H1 (cell line): ENCODE data around the gene PRR12. TPM values are rescaled to one million over a fixed set of nuclear protein-coding genes. Genes with fewer than 3 reads are reported as not detected.

ENCODE experiments used
- CTCF ChIA-PET: fragments of 300-600 bp; sonication (Branson Sonifier 250); formaldehyde crosslinking; loops from one replicate; lab custom pipeline; 2021; ENCODE audit not compliant: partially characterized antibody; lab: Charles Lee
- POLR2A ChIA-PET: fragments of 300-600 bp; sonication (Branson Sonifier 250); formaldehyde crosslinking; loops from one replicate; lab custom pipeline; 2021; ENCODE audit warnings: inconsistent platforms; ENCODE audit not compliant: partially characterized antibody; lab: Charles Lee
- DNase-seq, 2 experiments: peaks; one replicate each; pipeline versions ENCODE4 v3.0.0 to v3.0.0-alpha.2; 2010 to 2022; ENCODE audit warnings: low spot score in 2 of 2, low read depth in 1 of 2, mixed read lengths in 1 of 2
- FAIRE-seq: peaks from 2 replicates; lab custom pipeline; 2011; peaks lifted over from hg19 to GRCh38; lab: Jason Lieb, UNC
- H2AFZ ChIP-seq: 2 replicates; pipeline ENCODE4 v1.8.1; 2012; ENCODE audit warnings: low read length, inconsistent platforms
- H2AK5ac ChIP-seq: 2 replicates; pipeline ENCODE4 v1.6.1; 2013; ENCODE audit warnings: low read depth, low read length
- H2BK120ac ChIP-seq: replicated peaks from 2 replicates; pipeline ENCODE3; 2013; ENCODE audit warnings: low read depth, low read length, inconsistent platforms
- H2BK12ac ChIP-seq: 2 replicates; pipeline ENCODE4 v1.6.1; 2013; ENCODE audit warnings: low read depth, low read length
- H2BK15ac ChIP-seq: 2 replicates; pipeline ENCODE4 v1.6.1; 2013; ENCODE audit warnings: low read length
- H2BK20ac ChIP-seq: 2 replicates; pipeline ENCODE4 v1.6.1; 2013; ENCODE audit warnings: low read length
- H2BK5ac ChIP-seq: 2 replicates; pipeline ENCODE4 v1.6.1; 2013; ENCODE audit warnings: low read depth, low read length
- H3K14ac ChIP-seq: 2 replicates; pipeline ENCODE4 v1.6.1; 2013; ENCODE audit warnings: inconsistent platforms; ENCODE audit not compliant: insufficient read length
- H3K18ac ChIP-seq: 2 replicates; pipeline ENCODE4 v1.6.1; 2013; ENCODE audit warnings: low read length; ENCODE audit errors: extremely low read depth
- H3K23ac ChIP-seq: 2 replicates; pipeline ENCODE4 v1.6.1; 2013; ENCODE audit warnings: inconsistent platforms; ENCODE audit not compliant: insufficient read length
- H3K23me2 ChIP-seq: 2 replicates; pipeline ENCODE4 v1.6.1; 2013; ENCODE audit warnings: low read depth, low read length
- H3K27ac ChIP-seq: 2 replicates; pipeline ENCODE4 v1.6.1; 2011; ENCODE audit warnings: low read depth, low read length, inconsistent platforms
- H3K27me3 ChIP-seq, 4 experiments: replicated peaks in 1 of 4; 1 replicate in 1 of 4; 2 replicates in 3 of 4; pipeline versions ENCODE4 v1.6.1 to v1.8.1; 2011 to 2013; ENCODE audit warnings: low read length in 3 of 4, mild to moderate bottlenecking in 3 of 4, inconsistent platforms in 2 of 4, mixed read lengths in 2 of 4, moderate library complexity in 1 of 4; ENCODE audit not compliant: control insufficient read depth in 3 of 4, insufficient read depth in 3 of 4; ENCODE audit errors: extremely low read depth in 1 of 4
- H3K36me3 ChIP-seq, 4 experiments: 2 replicates each; pipeline versions ENCODE4 v1.6.1 to v1.8.1; 2011 to 2013; ENCODE audit warnings: mild to moderate bottlenecking in 4 of 4, low read length in 3 of 4, moderate library complexity in 2 of 4, control low read depth in 1 of 4, inconsistent platforms in 1 of 4; ENCODE audit not compliant: insufficient read depth in 4 of 4, control insufficient read depth in 2 of 4
- H3K4ac ChIP-seq: replicated peaks from 2 replicates; pipeline ENCODE3; 2013; ENCODE audit warnings: low read length, low read depth, mixed read lengths, inconsistent platforms; ENCODE audit not compliant: insufficient read length
- H3K4me1 ChIP-seq, 4 experiments: replicated peaks in 1 of 4; 1 replicate in 1 of 4; 2 replicates in 3 of 4; pipeline versions ENCODE4 v1.6.1 to v1.8.1; 2011 to 2013; ENCODE audit warnings: low read length in 3 of 4, inconsistent platforms in 2 of 4, mixed read lengths in 1 of 4; ENCODE audit not compliant: insufficient read depth in 4 of 4, control insufficient read depth in 3 of 4
- H3K4me2 ChIP-seq, 2 experiments: 2 replicates each; pipeline versions ENCODE4 v1.6.1 to v1.8.1; 2011 to 2013; ENCODE audit warnings: low read depth in 2 of 2, low read length in 2 of 2, control low read depth in 1 of 2, inconsistent platforms in 1 of 2, mild to moderate bottlenecking in 1 of 2; ENCODE audit not compliant: insufficient read depth in 1 of 2
- H3K4me3 ChIP-seq, 4 experiments: fragments of 200-600, 300-600 bp in 1 of 4; sonication (generic), shearing (Covaris generic), sonication (Bioruptor Twin) in 1 of 4; 2 replicates each; pipeline versions ENCODE4 v1.5.1 to v1.8.1; 2011 to 2016; ENCODE audit warnings: low read length in 4 of 4, low read depth in 3 of 4, control low read depth in 2 of 4, inconsistent platforms in 2 of 4, mild to moderate bottlenecking in 2 of 4, mixed read lengths in 1 of 4, moderate library complexity in 1 of 4; ENCODE audit not compliant: insufficient read depth in 2 of 4; ENCODE audit errors: extremely low read depth in 1 of 4
- H3K56ac ChIP-seq: replicated peaks from 2 replicates; pipeline ENCODE3; 2013; ENCODE audit warnings: low read depth, mild to moderate bottlenecking, mixed read lengths, low read length, inconsistent platforms; ENCODE audit not compliant: insufficient read length
- H3K79me1 ChIP-seq: 2 replicates; pipeline ENCODE4 v1.6.1; 2013; ENCODE audit warnings: low read depth, low read length, control low read depth
- H3K79me2 ChIP-seq, 2 experiments: 2 replicates each; pipeline versions ENCODE4 v1.6.1 to v1.8.1; 2012 to 2013; ENCODE audit warnings: low read length in 2 of 2, mild to moderate bottlenecking in 2 of 2, inconsistent platforms in 1 of 2; ENCODE audit not compliant: insufficient read depth in 2 of 2, control insufficient read depth in 1 of 2
- H3K9ac ChIP-seq, 4 experiments: replicated peaks in 1 of 4; 1 replicate in 1 of 4; 2 replicates in 3 of 4; pipeline versions ENCODE4 v1.6.1 to v1.8.1; 2011 to 2013; ENCODE audit warnings: low read depth in 3 of 4, low read length in 3 of 4, control low read depth in 2 of 4, mild to moderate bottlenecking in 2 of 4, moderate library complexity in 2 of 4, inconsistent platforms in 1 of 4; ENCODE audit errors: extremely low read depth in 1 of 4
- H3K9me3 ChIP-seq, 2 experiments: 2 replicates each; pipeline versions ENCODE4 v1.6.1 to v1.8.1; 2012 to 2013; ENCODE audit warnings: mild to moderate bottlenecking in 2 of 2, moderate library complexity in 2 of 2, control low read depth in 1 of 2, inconsistent platforms in 1 of 2, low read depth in 1 of 2, low read length in 1 of 2, mixed read lengths in 1 of 2; ENCODE audit not compliant: insufficient read depth in 2 of 2
- H4K20me1 ChIP-seq, 2 experiments: replicated peaks in 1 of 2; 2 replicates each; pipeline versions ENCODE3 to v1.8.1; 2011 to 2013; ENCODE audit warnings: inconsistent platforms in 2 of 2, low read length in 2 of 2, mild to moderate bottlenecking in 1 of 2; ENCODE audit not compliant: insufficient read depth in 2 of 2, control insufficient read depth in 1 of 2
- H4K5ac ChIP-seq: 2 replicates; pipeline ENCODE4 v1.6.1; 2013; ENCODE audit warnings: low read length, low read depth, mixed read lengths, inconsistent platforms; ENCODE audit not compliant: insufficient read length
- H4K8ac ChIP-seq: 2 replicates; pipeline ENCODE4 v1.8.0; 2013; ENCODE audit warnings: mild to moderate bottlenecking, moderate library complexity, low read length, inconsistent platforms; ENCODE audit not compliant: insufficient read depth; ENCODE audit errors: extremely low read depth
- H4K91ac ChIP-seq: replicated peaks from 2 replicates; pipeline ENCODE3; 2013; ENCODE audit warnings: low read length, mixed read lengths, inconsistent platforms; ENCODE audit not compliant: insufficient read length
- BCL11A ChIP-seq, 2 experiments: IDR thresholded peaks; one replicate each; pipeline ENCODE4 v1.6.1; 2011; ENCODE audit warnings: low read depth in 2 of 2, low read length in 2 of 2, mild to moderate bottlenecking in 2 of 2
- CBX5 ChIP-seq: fragments of 300-800, 300-1000 bp; sonication (generic); IDR thresholded peaks from 2 replicates; pipeline ENCODE4 v1.7.1; 2016; ENCODE audit warnings: antibody characterized with exemption, low read length, low read depth
- CHD2 ChIP-seq: IDR thresholded peaks from 2 replicates; pipeline ENCODE4 v1.6.1; 2012; ENCODE audit warnings: low read length, improper control_type of control experiment
- MAFK ChIP-seq: IDR thresholded peaks from 2 replicates; pipeline ENCODE4 v1.6.1; 2012; ENCODE audit warnings: low read depth, mild to moderate bottlenecking, improper control_type of control experiment, low read length
- PHF8 ChIP-seq: fragments of 200-600 bp; sonication (generic); conservative IDR thresholded peaks from 2 replicates; pipeline ENCODE4 v1.7.1; 2012; ENCODE audit warnings: low read depth, mild to moderate bottlenecking, inconsistent platforms, low read length, moderate library complexity
- RBBP5 ChIP-seq: IDR thresholded peaks from 2 replicates; pipeline ENCODE4 v1.7.1; 2012; ENCODE audit warnings: low read depth, mild to moderate bottlenecking, inconsistent platforms, low read length, moderate library complexity, borderline replicate concordance
- RXRA ChIP-seq: IDR thresholded peaks from 2 replicates; pipeline ENCODE4 v1.6.1; 2011; ENCODE audit warnings: low read depth, mild to moderate bottlenecking, low read length, moderate library complexity; ENCODE audit not compliant: insufficient read depth
- SP1 ChIP-seq: IDR thresholded peaks from 2 replicates; pipeline ENCODE4 v1.6.1; 2011; ENCODE audit warnings: low read depth, low read length
- TCF12 ChIP-seq: IDR thresholded peaks from 2 replicates; pipeline ENCODE4 v1.6.1; 2011; ENCODE audit warnings: low read depth, mild to moderate bottlenecking, low read length
- TEAD4 ChIP-seq: IDR thresholded peaks from 2 replicates; pipeline ENCODE4 v1.6.1; 2012; ENCODE audit warnings: low read depth, low read length, inconsistent platforms, mixed read lengths
- WGBS, 2 experiments: shearing (Covaris generic) in 1 of 2; methylation state at CpG; one replicate each; pipeline versions ENCODE4 v1.1.6 to v1.1.7; 2013 to 2015; ENCODE audit warnings: low lambda C conversion rate in 2 of 2, mixed read lengths in 2 of 2, inconsistent platforms in 1 of 2, low coverage in 1 of 2, missing lambda C conversion rate in 1 of 2; ENCODE audit not compliant: insufficient replicate concordance in 2 of 2, insufficient coverage in 1 of 2, insufficient read length in 1 of 2; ENCODE audit errors: extremely low coverage in 1 of 2, missing lambda C conversion rate in 1 of 2; 5-methylcytosine and 5-hydroxymethylcytosine counted together
- polyA plus RNA-seq, 7 experiments: library from polyadenylated mRNA; depleted of rRNA in 3 of 7; stranded (reverse) in 5 of 7; unstranded in 2 of 7; fragments of >200 nt in 5 of 7; fragments of 200-250 nt in 2 of 7; gene quantifications; 1 replicate in 5 of 7; 2 replicates in 1 of 7; 4 replicates in 1 of 7; pipeline versions ENCODE4 v1.2.1 to v1.2.3, GENCODE V29; 2011 to 2013; ENCODE audit warnings: missing spikeins in 2 of 7, mixed read lengths in 2 of 7
- total RNA-seq: library from RNA; stranded (reverse); fragmentation: NEBNext Ultra II Directional; extraction: Animal tissue kit (Norgen Biotek cat#: 25700); gene quantifications from 2 replicates; pipeline ENCODE4 v1.2.1, GENCODE V29; 2021
- TF ChIP-seq, protein P1 (sequence below): IDR thresholded peaks from 2 replicates; pipeline ENCODE4 v1.6.1; 2012; ENCODE audit warnings: inconsistent platforms
- TF ChIP-seq, protein P2 (sequence below): IDR thresholded peaks from 2 replicates; pipeline ENCODE4 v1.6.1; 2011; ENCODE audit warnings: low read length, improper control_type of control experiment

Gene PRR12
- total and polyA plus RNA-seq, 2 of the 8 experiments (the other 6 are each of a cell fraction or from before 2014, with no cell fraction given) = 2.5 to 59.4 TPM

DNA sequence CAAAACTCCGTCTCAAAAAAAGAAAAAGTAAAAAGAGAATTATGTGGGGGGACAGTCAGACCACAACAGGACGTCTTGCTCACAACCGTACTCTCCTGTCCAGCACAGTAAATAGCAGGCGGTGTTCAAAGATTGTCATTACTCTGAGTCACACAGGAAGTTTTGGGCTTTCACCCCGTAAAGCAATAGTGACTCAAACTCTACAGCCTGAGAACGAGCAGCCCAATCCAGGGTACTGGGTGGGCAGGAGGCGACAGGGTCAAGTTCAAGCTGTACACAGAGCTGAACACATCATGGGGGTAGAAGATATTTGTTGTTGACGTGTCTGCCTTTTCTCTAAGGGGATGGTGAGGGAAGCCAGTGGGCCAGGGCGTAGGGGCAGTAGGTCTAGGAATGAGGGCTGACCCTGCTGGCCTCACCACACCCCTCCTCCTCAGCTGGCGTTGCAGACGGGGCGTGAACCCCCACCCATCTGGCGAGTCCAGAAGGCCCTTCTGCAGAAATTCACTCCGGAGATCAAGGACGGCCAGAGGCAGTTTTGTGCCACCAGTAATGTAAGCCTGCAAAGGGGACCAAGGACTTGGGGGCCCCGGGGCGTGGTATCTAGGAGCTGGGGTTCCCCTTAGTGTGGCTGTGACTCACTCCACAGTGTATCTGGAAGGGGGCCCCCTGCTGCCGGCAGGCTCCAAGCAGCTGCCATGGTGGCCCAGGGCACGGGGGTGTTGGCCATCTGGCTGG, 23.3 kb downstream of the PRR12 start:
- Histone ChIP-seq H3K56ac (no peak overlapping the region), H3K9ac (no peak overlapping the region), H3K18ac (no peak overlapping the region), H3K14ac (no peak overlapping the region), H2BK15ac (no peak overlapping the region), H2BK120ac (no peak overlapping the region), H3K23ac (no peak overlapping the region), H3K36me3 (peaks cover 15 to 62% (median 35%) of the 10 kb centered on the region in 4 experiments), H4K5ac (no peak overlapping the region), H3K4me1 (no peaks in the 10 kb centered on the region), H2AFZ (no peak overlapping the region), H3K4me3 (no peak overlapping the region), H3K4me2 (no peak overlapping the region), H3K27me3 (no peaks in the 10 kb centered on the region), H4K20me1 (peaks cover 14 to 24% of the 10 kb centered on the region in 2 experiments), H2BK12ac (no peak overlapping the region), H3K23me2 (no peaks in the 10 kb centered on the region), H3K4ac (no peak overlapping the region), H2BK20ac (no peak overlapping the region), H3K9me3 (no peaks in the 10 kb centered on the region), H2BK5ac (no peak overlapping the region), H3K79me1 (peaks cover 12% of the 10 kb centered on the region), H4K91ac (no peak overlapping the region), H3K79me2 (peaks cover 0 to 38% of the 10 kb centered on the region in 2 experiments; a peak in 2 of 4 replicates), H3K27ac (no peak overlapping the region), H2AK5ac (no peak overlapping the region), H4K8ac (no peak overlapping the region; the same call in 1 of the 2 replicates)
- FAIRE-seq = no peak
- ChIA-PET POLR2A (interaction anchor here (37.8 to 50.7 kb wide), 2 partner anchors 10 to 12 kb away, joined by 840 read pairs; partner anchors contain the start of genes PRR12, RRAS and SCAF1), CTCF (interaction anchor here (1.0 to 1.5 kb wide), 4 partner anchors 9 to 71 kb away, joined by 3 to 6 read pairs (median 3); no protein-coding TSS in a partner anchor)
- DNase-seq = no peak
- 91% methylated on average over 19 of the region's 19 CpGs; no CpG with 5 or more reads in 1 of the 2 experiments for WGBS, 2 experiments
- TF ChIP-seq TCF12 (no peak), CBX5 (no peak), RXRA (no peak), MAFK (no peak), PHF8 (no peak), RBBP5 (no peak), SP1 (no peak), TEAD4 (no peak), CHD2 (no peak), BCL11A (IDR thresholded peaks at IDR 0.05; ENCODE audit: low read depth in 2 of 2, low read length in 2 of 2) (no peak)
- TF ChIP-seq, protein P1, sequence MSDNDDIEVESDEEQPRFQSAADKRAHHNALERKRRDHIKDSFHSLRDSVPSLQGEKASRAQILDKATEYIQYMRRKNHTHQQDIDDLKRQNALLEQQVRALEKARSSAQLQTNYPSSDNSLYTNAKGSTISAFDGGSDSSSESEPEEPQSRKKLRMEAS = no peak
- TF ChIP-seq, protein P2, sequence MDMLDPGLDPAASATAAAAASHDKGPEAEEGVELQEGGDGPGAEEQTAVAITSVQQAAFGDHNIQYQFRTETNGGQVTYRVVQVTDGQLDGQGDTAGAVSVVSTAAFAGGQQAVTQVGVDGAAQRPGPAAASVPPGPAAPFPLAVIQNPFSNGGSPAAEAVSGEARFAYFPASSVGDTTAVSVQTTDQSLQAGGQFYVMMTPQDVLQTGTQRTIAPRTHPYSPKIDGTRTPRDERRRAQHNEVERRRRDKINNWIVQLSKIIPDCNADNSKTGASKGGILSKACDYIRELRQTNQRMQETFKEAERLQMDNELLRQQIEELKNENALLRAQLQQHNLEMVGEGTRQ = no peak
